GM10847 (cell line): ENCODE results near the gene ZNF785.

ENCODE experiments used
- POLR2A ChIP-seq: IDR thresholded peaks from 2 replicates; pipeline ENCODE4 v1.6.1; 2011; ENCODE audit not compliant: insufficient read length; ENCODE audit errors: extremely low read depth

Gene ZNF785

DNA sequence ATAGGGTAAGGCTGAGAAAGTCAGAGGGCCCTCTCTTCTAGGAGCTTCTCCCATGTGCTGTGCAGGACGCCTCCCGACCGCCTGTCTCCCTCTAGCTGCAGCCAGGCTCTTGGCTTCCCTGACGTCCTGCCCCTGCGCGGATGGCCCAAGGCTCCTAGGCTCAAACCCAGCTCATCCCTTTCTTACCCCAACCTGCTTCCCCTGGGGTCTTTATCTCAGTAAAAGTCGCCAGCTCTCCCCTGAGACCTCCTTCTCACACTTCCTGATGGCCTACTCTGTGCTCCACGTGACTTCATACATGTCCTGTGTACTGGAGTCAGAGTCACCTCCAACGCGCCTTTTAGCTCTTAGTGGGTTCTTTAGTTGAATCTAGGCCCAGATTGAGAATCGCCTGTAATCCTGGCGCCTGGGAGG lies 49.7 kb downstream of the ZNF785 start:
- TF ChIP-seq POLR2A = peak; percentile 34

DNA sequence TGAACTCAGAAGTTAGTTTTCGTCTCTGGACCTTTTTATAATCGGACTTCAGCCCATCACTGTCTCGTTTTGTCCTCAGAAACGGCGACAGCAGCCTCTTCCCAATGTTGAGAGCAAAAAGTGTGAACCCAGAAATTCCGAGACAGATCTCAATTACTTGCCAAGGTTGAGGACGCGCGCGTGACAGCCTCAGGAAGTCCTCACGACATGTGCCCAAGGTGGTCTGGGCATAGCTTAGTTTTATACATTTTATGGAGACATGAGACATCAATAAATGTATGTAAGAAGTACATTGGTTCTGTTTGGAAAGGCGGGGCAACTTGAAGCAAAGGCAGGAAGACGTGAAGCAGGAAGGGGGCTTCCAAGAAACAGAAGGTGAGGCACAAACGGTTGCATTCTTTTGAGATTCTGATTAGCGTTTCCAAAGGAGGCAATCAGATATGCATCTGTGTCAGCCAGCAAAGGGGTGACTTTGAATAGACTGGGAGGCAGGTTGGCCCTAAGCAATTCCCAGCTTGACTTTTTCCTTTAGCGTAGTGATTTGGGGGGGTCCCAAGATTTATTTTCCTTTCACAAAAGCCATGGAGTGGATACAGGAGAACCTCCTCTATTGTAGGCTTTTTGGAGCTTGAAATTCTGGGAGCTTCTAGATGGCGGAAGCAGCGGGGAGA lies 50.3 kb downstream of the ZNF785 start:
- TF ChIP-seq POLR2A = no peak

DNA sequence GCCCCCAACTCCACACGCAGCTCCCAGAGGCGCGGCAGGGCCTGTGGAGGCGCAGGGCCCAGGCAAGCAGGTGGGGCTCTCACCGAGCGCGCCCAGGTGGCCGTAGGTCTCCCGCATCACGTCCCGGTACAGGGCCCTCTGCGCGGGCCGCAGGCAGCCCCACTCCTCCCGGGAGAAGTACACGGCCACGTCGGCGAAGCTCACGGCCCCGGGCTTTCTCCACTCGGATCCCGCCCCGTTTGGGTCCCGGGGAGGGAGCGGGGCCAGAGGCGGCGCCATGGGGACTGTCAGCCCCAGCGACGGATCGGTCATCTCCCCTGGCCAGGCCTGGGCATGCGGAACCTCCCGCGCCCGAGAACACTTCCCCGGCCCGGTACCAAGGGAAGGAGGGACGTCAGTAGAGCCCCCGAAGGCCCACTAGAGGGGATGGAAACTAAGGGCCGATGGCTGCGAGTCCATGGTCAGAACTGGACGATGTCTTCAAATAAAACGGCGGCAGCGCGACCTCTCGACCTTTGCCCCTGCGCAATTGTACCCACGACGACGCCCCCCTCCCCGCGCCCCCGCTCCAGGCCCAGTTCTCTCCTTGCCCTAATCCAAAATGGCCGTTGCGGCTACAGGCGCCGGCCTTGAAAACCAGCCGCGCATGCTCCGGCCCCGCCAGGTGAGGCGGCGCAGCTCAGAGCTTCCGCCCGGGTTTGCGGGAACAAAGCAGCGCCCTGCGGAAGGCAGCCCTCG lies 51.0 kb downstream of the ZNF785 start, which contains the start of gene ZNF747:
ZNF747 (minus strand) TSS at position 491 of the 738 bp plus-strand sequence; CDS start at position 312, 179 bp downstream.
- TF ChIP-seq POLR2A = peak; percentile 58

DNA sequence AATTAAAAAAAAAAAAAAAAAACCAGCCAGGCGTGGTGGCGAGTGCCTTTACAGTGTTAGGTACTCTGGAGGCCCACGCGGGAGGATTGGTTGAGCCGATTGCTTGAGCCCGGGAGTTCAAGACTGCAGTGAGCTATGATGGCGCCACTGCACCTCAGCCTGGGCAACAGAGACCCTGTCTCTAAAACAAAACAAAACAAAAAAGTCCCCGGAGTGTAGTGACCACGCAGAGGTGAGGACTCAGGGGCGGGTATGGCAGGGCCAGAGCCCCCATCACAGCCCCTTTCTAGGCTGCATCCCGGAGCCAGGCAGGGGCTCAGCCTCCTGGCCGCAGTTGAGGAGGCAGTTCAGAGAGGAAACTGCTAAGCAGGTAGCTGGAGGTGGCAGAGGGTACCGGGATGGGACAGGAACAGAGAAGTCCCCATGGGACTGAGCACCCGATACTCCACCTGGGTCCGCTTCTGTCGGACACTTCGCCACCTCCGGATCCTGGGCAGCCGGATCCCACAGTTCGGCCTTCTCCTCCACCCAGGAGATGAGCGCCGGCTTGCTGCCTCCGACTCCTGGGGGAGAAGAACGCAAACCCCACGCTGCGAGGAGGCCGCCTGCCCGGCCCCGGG lies 51.6 kb downstream of the ZNF785 start:
- no peak for TF ChIP-seq POLR2A

DNA sequence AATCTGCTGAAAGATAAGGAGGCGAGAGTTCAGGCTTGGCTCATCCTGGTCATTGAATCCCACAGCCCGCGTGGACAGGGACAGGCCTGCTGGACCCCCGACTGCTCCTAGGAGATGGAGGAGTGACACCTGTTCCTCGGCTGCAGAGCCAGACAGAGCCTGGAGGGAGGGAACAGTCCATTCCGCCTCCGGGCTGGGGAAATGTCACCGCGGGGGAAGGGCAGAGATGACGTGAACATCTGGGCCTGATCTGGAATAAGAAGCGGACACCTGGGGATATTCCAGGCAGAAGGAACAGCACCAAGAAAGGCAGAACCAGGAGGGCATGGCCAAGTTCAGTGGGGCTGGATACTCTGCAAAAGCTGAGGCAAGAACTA lies 52.4 kb downstream of the ZNF785 start:
- no peak for TF ChIP-seq POLR2A

DNA sequence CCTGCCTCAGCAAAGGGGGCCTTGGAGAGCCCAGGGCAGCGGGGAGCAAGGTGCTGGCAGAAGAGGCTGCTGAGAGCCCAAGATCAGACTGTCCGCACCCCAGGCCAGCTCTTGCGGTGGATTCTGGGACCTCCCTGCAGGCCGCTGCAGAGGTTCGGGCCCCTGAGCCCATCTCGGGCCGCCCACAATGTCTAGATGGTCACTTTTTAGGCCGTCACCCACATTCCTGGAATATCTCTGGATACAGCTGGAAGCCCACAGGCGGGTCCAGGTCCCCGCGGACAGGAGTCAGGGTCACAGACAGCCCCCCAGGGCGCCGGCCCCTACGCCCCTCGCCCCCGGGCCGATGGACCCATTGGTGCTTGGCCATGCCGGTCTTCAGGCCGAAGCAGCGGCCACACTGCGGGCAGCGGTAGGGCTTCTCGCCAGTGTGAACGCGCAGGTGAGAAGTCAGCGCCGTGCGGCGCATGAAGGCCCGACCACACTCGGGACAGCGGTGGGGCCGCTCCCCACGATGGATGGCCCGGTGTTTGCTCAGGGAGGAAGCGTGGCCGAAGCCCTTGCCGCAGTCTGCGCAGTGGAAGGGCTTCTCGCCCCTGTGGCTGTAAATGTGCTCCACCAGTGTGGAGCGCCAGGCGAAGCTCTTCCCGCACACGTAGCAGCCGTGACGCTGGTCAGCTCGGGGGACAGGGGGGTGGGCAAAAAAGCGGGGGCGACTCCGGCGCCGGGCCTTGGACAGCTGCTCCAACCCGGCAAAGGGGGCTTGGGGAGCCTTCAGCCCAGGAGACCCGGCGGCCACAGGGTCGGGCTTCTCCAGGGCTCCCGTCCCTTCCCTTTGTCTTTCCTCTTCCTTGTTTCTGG lies 53.0 kb downstream of the ZNF785 start:
- no peak for TF ChIP-seq POLR2A
